ENCODE data around the gene UROS. TPM values are rescaled to one million over a fixed set of nuclear protein-coding genes. Genes with fewer than 3 reads are reported as not detected.
A peak's percentile ranks its signal among the peaks of the same experiment; 100 is the strongest.

Gene UROS
- 10 to 100 TPM; 43.6 to 61.3 (median 55.9) TPM for polyA plus RNA-seq (ENCODE audit: insufficient read length in 10 of 10)
- long read RNA-seq, donor 1, transcript UROS-204 (10 exons, 1,342 nt) = major isoform, 14 of 18 reads
- long read RNA-seq, donor 1, partial matches to known transcripts = 0 of 18 reads
- long read RNA-seq, donor 1, other reads (novel, unspliced or antisense) = 0 of 18 reads
- long read RNA-seq, donor 2, transcript UROS-204 (10 exons, 1,342 nt) = major isoform, 6 of 7 reads
- long read RNA-seq, donor 2, partial matches to known transcripts = 0 of 7 reads
- long read RNA-seq, donor 2, other reads (novel, unspliced or antisense) = 0 of 7 reads
- long read RNA-seq, donor 3 = 0 reads
- long read RNA-seq, donor 4, transcript UROS-204 (10 exons, 1,342 nt) = major isoform, 7 of 99 reads
- long read RNA-seq, donor 4, partial matches to known transcripts = 75 of 99 reads
- long read RNA-seq, donor 4, other reads (novel, unspliced or antisense) = 14 of 99 reads
- long read RNA-seq, donor 5, transcript UROS-209 (2 exons, 777 nt) = major isoform, 6 of 23 reads
- long read RNA-seq, donor 5, transcript UROS-204 (10 exons, 1,342 nt) = major isoform, 6 of 23 reads
- long read RNA-seq, donor 5, partial matches to known transcripts = 6 of 23 reads
- long read RNA-seq, donor 5, other reads (novel, unspliced or antisense) = 0 of 23 reads
- long read RNA-seq, donor 6, transcript UROS-204 (10 exons, 1,342 nt) = major isoform, 22 of 114 reads
- long read RNA-seq, donor 6, partial matches to known transcripts = 52 of 114 reads
- long read RNA-seq, donor 6, other reads (novel, unspliced or antisense) = 39 of 114 reads
- long read RNA-seq, donor 7, transcript UROS-204 (10 exons, 1,342 nt) = major isoform, 10 of 62 reads
- long read RNA-seq, donor 7, partial matches to known transcripts = 43 of 62 reads
- long read RNA-seq, donor 7, other reads (novel, unspliced or antisense) = 9 of 62 reads
- long read RNA-seq, donor 8, transcript UROS-204 (10 exons, 1,342 nt) = major isoform, 10 of 11 reads
- long read RNA-seq, donor 8, partial matches to known transcripts = 0 of 11 reads
- long read RNA-seq, donor 8, other reads (novel, unspliced or antisense) = 0 of 11 reads
- long read RNA-seq, donor 9, partial matches to known transcripts = 0 of 2 reads
- long read RNA-seq, donor 9, other reads (novel, unspliced or antisense) = 0 of 2 reads

GRCh38 chr10:125822878-125823662 is at the start of gene UROS, which contains the start of gene BCCIP:
UROS (minus strand) TSS chr10:125823258; CDS start chr10:125816499, 6,759 bp downstream.
BCCIP (plus strand) TSS chr10:125823546; CDS start chr10:125823558, 12 bp downstream.
- DNase-seq = peak; percentile 88 to 97 (median 93)

GRCh38 chr10:125871338-125871737 is 48.3 kb upstream of the UROS start:
- no peak for DNase-seq

DNA sequence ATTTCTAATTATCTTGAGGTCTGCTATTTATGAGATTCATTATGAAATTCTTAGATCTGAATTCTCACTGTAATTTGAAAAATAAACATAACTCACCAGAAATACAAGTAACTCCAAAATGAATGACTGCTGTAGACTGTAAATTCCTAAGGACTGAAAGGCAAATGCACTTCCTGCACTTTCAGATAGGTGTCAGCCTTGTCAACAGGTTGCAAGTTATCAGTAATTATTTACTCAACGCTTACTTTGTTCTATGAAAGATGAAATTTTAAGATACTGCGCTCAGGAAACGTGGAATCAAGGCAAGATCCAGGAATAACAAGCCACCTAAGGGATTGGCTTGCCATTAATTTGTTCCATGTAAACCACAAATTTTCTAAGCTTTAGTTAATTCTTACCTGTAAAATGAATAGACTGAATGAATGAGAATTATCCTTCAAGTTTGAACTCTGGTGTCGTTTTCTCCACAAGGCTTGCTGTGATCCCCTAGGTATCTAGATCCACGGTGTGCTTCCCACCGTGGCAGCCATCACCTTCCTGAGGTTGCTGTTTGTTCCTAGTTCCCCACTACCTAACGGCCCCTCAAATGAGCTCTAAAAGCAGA is 45.4 kb upstream of the UROS start:
- DNase-seq = peak in 2 of 3 donors; percentile 16 to 42

DNA sequence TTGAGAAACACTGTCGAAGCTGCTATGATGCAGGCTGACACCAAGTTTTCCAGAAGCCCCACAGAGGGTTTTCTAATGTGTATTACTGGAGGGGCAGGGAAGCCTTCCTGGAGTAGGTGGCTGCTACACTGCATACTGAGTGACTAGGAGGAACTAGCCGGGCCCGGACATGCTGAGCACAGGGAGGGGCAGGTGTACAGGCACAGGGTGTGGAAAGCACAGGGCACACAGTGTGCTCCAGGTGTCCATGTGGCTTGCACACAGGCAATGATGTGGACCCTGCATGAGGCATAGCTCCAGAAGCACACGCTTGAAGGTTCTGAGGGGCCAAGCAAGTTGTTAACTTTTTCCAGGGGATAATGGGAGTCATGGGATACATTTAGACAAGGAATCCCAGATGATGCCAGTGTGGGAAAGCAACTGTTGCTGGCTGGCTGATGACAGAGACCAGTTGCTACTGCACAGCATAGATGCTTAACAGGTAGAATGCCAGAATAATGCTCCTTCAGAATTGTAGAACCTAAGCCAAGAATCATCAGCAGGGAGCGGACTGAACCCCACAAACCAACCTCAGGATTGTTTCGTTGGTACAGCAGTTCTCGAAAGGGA is 43.5 kb upstream of the UROS start:
- DNase-seq = no peak

- no peak for DNase-seq
Observed at GRCh38 chr10:125865120-125865519, 42.1 kb upstream of the UROS start.

GRCh38 chr10:125859128-125859817 is 36.2 kb upstream of the UROS start:
- DNase-seq = no peak

DNA sequence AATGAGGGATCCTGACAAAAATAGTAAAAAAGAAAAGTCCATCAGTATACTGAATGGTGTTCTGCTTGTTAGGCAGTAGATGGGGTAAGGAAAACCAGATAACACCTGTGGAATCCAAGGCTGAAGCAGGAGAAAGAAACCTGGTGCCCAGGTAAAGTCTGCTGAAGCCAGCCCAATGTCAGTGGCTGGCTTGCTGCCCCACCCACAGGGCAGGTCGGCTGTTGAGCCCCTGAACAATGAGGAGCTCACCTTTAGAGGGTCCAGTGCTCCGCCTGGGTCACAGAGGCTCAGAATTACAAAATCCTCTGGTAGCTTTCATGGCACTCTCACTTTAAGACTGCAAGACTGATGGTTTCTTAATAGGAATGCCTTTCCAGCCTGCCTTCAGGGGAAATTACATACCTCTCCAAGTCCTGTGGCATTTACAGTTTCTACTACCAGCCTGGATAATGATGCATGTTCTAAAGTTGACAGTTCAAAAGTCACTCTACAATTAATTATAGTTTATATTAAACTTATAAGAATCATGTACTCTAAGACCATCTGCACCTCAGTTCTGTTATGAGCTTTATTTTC is 34.2 kb upstream of the UROS start:
- DNase-seq = no peak

DNA sequence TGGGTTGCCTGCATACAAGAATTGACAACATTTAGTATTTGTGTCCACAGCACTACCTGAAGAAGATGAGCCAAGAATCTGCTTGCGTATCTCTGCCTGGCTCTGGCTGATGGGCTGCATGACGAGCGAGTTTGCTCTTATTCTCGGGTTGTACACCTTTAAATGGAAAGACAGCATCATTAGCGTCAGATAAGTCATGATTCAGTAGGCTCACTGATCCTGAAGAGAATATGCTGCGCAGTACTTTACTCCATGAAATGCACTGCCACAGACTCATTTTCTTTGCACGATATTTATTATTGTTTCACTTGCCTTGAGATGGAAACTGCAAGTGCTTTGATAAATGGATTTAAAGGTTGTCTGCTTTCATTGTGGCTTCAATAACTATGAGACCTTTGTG is 29.4 kb upstream of the UROS start:
- no peak for DNase-seq

GRCh38 chr10:125850766-125851731 is 28.0 kb upstream of the UROS start:
- peak in 1 of 3 donors; percentile 35 for DNase-seq

DNA sequence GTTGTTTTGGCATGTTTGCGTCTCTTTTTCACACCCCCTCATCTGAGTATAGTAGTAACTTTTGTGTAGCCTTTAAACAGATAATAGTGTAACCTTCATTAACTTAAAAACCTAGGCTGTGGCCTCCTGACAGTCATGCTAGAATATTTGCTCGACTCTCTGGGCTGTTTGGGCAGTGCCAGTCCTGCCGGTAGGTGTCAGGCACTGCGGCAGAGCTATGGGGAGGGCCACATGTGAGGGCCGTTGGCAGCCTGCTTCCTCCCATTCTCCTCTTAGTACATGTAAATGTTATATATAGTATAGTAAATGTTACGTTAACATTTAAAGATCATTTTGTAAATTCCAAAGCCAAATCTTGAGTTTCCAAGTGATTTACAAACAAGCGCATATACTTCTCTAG is 26.4 kb upstream of the UROS start:
- DNase-seq = no peak

DNA sequence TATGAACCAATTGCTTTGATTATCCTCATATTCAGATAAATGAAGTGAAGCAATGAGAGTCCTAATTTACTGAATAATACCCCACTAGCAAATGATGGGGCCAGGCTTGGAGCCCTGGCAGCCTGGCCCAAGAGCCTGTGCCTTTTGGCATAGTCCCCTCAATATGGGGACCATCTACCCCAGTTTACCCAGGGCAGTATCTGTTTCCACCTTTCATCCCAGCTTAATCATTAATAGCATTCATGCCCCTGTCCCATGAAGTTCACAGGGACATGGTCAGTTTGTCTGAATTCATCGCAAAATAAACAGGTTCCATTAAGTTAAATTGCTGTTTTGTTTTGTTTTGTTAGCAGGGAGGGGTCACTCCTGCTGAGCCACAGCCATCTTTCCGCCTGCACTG is 25.8 kb upstream of the UROS start:
- DNase-seq = no peak

GRCh38 chr10:125848371-125848770 is 25.3 kb upstream of the UROS start:
- no peak for DNase-seq

DNA sequence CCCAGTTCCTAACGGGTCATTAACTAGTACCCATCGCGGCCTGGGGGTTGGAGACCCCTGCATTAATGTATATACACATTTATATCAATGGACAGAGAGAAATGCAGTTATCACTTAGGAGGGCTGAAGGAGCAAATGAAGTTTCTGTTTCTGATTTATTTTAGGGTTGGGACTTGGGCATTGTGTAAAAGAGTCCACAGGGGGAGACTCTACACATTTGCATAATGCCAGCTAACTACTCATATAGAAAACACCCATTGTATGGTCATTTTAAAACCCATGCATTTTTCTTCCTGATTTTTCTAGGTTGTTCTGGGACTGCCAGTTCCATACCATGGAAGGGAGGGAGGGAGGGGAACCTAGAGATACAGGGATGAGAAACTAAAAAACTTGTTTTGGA is 23.8 kb upstream of the UROS start:
- DNase-seq = no peak

DNA sequence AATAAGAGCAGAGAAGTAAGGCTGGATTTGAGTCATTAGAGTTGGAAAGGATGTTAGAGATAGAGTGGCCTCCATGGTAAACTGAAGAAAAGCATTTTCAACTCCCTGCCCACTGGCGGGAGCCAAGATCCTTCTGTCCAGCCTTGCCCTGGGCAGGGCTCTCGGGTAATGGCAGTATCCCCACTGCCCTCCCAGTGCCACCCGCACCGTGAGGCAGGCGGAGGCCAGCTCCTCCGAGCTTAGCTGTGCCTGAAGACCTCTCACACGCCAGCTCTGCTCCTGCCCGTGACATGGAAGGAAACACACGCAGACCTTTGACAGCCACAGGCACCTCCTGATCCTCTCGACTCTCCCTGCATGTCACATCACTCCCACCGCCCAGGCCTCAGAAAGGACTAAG is 22.6 kb upstream of the UROS start:
- no peak for DNase-seq

GRCh38 chr10:125844751-125845221 is 21.7 kb upstream of the UROS start:
- DNase-seq = peak; percentile 31 to 79 (median 36)

GRCh38 chr10:125843603-125844329 is 20.7 kb upstream of the UROS start:
- DNase-seq = no peak

GRCh38 chr10:125840955-125841354 is 17.9 kb upstream of the UROS start:
- no peak for DNase-seq
